WTC11 (cell line): ENCODE measurements around the gene AKT3.

Experiments
- NFYB ChIP-seq: sonication (generic); formaldehyde crosslinking; conservative IDR thresholded peaks from 2 replicates; pipeline ENCODE4 v1.8.0; 2022; ENCODE audit warnings: low read depth, missing genetic modification reagents
- TF ChIP-seq, protein P1 (sequence below): fragments of 200-600 bp; IDR thresholded peaks from 2 replicates; pipeline ENCODE4 v1.8.0; 2022; ENCODE audit warnings: antibody characterized with exemption

DNA sequence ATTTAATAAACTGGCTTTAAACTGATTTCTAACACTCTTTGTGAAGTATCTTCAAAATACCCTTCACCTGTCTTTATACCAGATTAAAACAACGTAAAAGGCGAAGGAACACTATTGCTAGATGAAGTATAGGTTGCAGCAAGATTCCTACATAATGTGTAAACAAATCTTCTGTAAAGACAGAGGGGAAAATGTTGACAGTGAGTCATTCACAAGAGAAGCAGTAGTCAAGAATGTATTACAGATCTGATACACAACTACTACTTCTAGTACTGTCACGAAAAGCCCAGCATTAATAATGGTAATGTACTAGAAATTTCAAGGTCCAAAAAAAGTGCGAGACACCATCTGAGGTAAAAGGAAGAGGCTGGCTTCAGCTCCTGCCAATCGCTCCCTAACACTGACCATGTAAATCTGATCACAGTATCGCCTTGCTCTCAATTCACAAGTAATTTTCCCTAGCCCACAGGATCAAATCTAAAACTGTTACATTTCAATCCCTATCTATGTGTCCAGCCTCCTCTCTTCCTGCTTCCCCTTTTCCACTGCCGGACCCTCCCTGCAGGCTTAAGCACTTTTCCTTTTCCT is 290.4 kb downstream of the AKT3 start:
- TF ChIP-seq NFYB (CRISPR knock-in tag) = no peak
- TF ChIP-seq, protein P1, sequence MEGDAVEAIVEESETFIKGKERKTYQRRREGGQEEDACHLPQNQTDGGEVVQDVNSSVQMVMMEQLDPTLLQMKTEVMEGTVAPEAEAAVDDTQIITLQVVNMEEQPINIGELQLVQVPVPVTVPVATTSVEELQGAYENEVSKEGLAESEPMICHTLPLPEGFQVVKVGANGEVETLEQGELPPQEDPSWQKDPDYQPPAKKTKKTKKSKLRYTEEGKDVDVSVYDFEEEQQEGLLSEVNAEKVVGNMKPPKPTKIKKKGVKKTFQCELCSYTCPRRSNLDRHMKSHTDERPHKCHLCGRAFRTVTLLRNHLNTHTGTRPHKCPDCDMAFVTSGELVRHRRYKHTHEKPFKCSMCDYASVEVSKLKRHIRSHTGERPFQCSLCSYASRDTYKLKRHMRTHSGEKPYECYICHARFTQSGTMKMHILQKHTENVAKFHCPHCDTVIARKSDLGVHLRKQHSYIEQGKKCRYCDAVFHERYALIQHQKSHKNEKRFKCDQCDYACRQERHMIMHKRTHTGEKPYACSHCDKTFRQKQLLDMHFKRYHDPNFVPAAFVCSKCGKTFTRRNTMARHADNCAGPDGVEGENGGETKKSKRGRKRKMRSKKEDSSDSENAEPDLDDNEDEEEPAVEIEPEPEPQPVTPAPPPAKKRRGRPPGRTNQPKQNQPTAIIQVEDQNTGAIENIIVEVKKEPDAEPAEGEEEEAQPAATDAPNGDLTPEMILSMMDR = no peak
